K562 (cell line): Measurements from ENCODE around the gene BRSK1. TPM values are rescaled to one million over a fixed set of nuclear protein-coding genes. Genes with fewer than 3 reads are reported as not detected.

Source experiments
- ARID1B ChIP-seq: fragments of 450-650 bp; IDR thresholded peaks from 2 replicates; pipeline ENCODE4 v1.6.1; 2016; ENCODE audit warnings: antibody characterized with exemption, mild to moderate bottlenecking, inconsistent platforms
- DNMT1 ChIP-seq: fragments of 450-650 bp; IDR thresholded peaks from 2 replicates; pipeline ENCODE4 v1.6.1; 2016; ENCODE audit warnings: antibody characterized with exemption, mild to moderate bottlenecking
- ERF ChIP-seq: fragments of 450-650 bp; formaldehyde crosslinking; IDR thresholded peaks from 2 replicates; pipeline ENCODE4 v1.4.0; 2020; ENCODE audit warnings: mild to moderate bottlenecking, mixed read lengths
- EWSR1 ChIP-seq: fragments of 450-650 bp; IDR thresholded peaks from 2 replicates; pipeline ENCODE4 v1.6.1; 2018; ENCODE audit warnings: borderline replicate concordance, mild to moderate bottlenecking, low read depth, moderate library complexity; ENCODE audit not compliant: partially characterized antibody
- GATAD2A ChIP-seq: fragments of 450-650 bp; IDR thresholded peaks from 2 replicates; pipeline ENCODE4 v1.6.1; 2017
- GATAD2B ChIP-seq: fragments of 450-650 bp; IDR thresholded peaks from 2 replicates; pipeline ENCODE4 v1.6.1; 2017; ENCODE audit warnings: mild to moderate bottlenecking, borderline replicate concordance
- HDAC3 ChIP-seq: fragments of 450-650 bp; IDR thresholded peaks from 2 replicates; pipeline ENCODE4 v1.6.1; 2018; ENCODE audit warnings: borderline replicate concordance, mild to moderate bottlenecking, moderate library complexity; ENCODE audit not compliant: partially characterized antibody
- HIVEP1 ChIP-seq: fragments of 250-450 bp; sonication (Bioruptor Pico); IDR thresholded peaks from 2 replicates; pipeline ENCODE4 v1.4.0; 2020; ENCODE audit warnings: mild to moderate bottlenecking
- NR2C2 ChIP-seq, 2 experiments: fragments of 200-800 bp in 1 of 2; sonication (Bioruptor generic) in 1 of 2; sonication (generic) in 1 of 2; formaldehyde crosslinking in 1 of 2; IDR thresholded peaks; 2 replicates each; pipeline versions ENCODE4 v1.6.1 to v1.8.0; 2016 to 2022; ENCODE audit warnings: mild to moderate bottlenecking in 1 of 2, missing compliant biosample characterization in 1 of 2, missing genetic modification characterization in 1 of 2, missing genetic modification reagents in 1 of 2
- SIN3A ChIP-seq, 2 experiments: fragments of 150-350 bp in 1 of 2; IDR thresholded peaks; 2 replicates each; pipeline ENCODE4 v1.6.1; 2011 to 2016; ENCODE audit warnings: borderline replicate concordance in 2 of 2, low read depth in 2 of 2, low read length in 2 of 2, mild to moderate bottlenecking in 2 of 2, moderate library complexity in 2 of 2; ENCODE audit not compliant: control insufficient read depth in 1 of 2
- SRSF1 ChIP-seq: fragments of 200-400 bp; formaldehyde crosslinking; IDR thresholded peaks from 2 replicates; pipeline ENCODE4 v1.6.1; 2017; ENCODE audit warnings: mild to moderate bottlenecking, low read depth, low read length, moderate library complexity
- VEZF1 ChIP-seq: fragments of 200-800 bp; sonication (Bioruptor generic); IDR thresholded peaks from 2 replicates; pipeline ENCODE4 v1.6.1; 2017; ENCODE audit warnings: missing genetic modification characterization, missing compliant biosample characterization
- ZBTB7A ChIP-seq: IDR thresholded peaks from 2 replicates; pipeline ENCODE4 v1.6.1; 2011; ENCODE audit warnings: low read depth, mild to moderate bottlenecking, low read length, moderate library complexity, borderline replicate concordance; ENCODE audit not compliant: control insufficient read depth
- ZNF609 ChIP-seq: sonication (generic); formaldehyde crosslinking; IDR thresholded peaks from 2 replicates; pipeline ENCODE4 v1.8.1; 2023; ENCODE audit warnings: missing genetic modification reagents, mild to moderate bottlenecking, borderline replicate concordance
- ZZZ3 ChIP-seq: fragments of 450-650 bp; IDR thresholded peaks from 2 replicates; pipeline ENCODE4 v1.6.1; 2016; ENCODE audit warnings: antibody characterized with exemption, mild to moderate bottlenecking, moderate library complexity
- polyA plus RNA-seq, 8 experiments: library from polyadenylated mRNA; depleted of rRNA in 4 of 8; stranded (reverse) in 5 of 8; unstranded in 3 of 8; fragments of >200 nt; fragmentation: Nextera tagmentation in 2 of 8; fragmentation: Illumina TruSeq in 1 of 8; extraction: Ambion mirVana in 2 of 8; extraction: Trizol in 1 of 8; gene quantifications; 2 replicates each; pipeline versions ENCODE4 v1.2.1 to v1.2.3, GENCODE V29; 2011 to 2014; ENCODE audit warnings: inconsistent platforms in 1 of 8, missing spikeins in 1 of 8
- total RNA-seq, 7 experiments: library from RNA; depleted of rRNA in 6 of 7; stranded (reverse); fragments of >200 nt in 6 of 7; fragmentation: Illumina TruSeq in 2 of 7; extraction: Trizol in 2 of 7; gene quantifications; 2 replicates each; pipeline versions ENCODE4 v1.2.1 to v1.2.3, GENCODE V29; 2011 to 2021; ENCODE audit warnings: low replicate concordance in 1 of 7
- TF ChIP-seq, protein P1 (sequence below): fragments of 250-450 bp; sonication (Bioruptor Pico); IDR thresholded peaks from 2 replicates; pipeline ENCODE4 v1.4.0; 2020

BRSK1 gene
- total and polyA plus RNA-seq, 9 of the 15 experiments (the other 6 are each of a cell fraction or from before 2014, with no cell fraction given) = 1.7 to 9.3 (median 3.8) TPM; not detected in 2

- TF ChIP-seq, protein P1, sequence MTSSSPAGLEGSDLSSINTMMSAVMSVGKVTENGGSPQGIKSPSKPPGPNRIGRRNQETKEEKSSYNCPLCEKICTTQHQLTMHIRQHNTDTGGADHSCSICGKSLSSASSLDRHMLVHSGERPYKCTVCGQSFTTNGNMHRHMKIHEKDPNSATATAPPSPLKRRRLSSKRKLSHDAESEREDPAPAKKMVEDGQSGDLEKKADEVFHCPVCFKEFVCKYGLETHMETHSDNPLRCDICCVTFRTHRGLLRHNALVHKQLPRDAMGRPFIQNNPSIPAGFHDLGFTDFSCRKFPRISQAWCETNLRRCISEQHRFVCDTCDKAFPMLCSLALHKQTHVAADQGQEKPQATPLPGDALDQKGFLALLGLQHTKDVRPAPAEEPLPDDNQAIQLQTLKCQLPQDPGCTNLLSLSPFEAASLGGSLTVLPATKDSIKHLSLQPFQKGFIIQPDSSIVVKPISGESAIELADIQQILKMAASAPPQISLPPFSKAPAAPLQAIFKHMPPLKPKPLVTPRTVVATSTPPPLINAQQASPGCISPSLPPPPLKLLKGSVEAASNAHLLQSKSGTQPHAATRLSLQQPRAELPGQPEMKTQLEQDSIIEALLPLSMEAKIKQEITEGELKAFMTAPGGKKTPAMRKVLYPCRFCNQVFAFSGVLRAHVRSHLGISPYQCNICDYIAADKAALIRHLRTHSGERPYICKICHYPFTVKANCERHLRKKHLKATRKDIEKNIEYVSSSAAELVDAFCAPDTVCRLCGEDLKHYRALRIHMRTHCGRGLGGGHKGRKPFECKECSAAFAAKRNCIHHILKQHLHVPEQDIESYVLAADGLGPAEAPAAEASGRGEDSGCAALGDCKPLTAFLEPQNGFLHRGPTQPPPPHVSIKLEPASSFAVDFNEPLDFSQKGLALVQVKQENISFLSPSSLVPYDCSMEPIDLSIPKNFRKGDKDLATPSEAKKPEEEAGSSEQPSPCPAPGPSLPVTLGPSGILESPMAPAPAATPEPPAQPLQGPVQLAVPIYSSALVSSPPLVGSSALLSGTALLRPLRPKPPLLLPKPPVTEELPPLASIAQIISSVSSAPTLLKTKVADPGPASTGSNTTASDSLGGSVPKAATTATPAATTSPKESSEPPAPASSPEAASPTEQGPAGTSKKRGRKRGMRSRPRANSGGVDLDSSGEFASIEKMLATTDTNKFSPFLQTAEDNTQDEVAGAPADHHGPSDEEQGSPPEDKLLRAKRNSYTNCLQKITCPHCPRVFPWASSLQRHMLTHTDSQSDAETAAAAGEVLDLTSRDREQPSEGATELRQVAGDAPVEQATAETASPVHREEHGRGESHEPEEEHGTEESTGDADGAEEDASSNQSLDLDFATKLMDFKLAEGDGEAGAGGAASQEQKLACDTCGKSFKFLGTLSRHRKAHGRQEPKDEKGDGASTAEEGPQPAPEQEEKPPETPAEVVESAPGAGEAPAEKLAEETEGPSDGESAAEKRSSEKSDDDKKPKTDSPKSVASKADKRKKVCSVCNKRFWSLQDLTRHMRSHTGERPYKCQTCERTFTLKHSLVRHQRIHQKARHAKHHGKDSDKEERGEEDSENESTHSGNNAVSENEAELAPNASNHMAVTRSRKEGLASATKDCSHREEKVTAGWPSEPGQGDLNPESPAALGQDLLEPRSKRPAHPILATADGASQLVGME (CRISPR knock-in tag) = no peak
- TF ChIP-seq NR2C2 (CRISPR knock-in tag; IDR thresholded peaks at IDR 0.05) = no peak
- TF ChIP-seq NR2C2 (tag; IDR thresholded peaks at IDR 0.05) = no peak
- no peak for TF ChIP-seq DNMT1
- no peak for TF ChIP-seq SRSF1
- no peak for TF ChIP-seq ZZZ3
- no peak for TF ChIP-seq GATAD2A
- TF ChIP-seq EWSR1 = no peak
- TF ChIP-seq SIN3A (IDR thresholded peaks at IDR 0.05; ENCODE audit: borderline replicate concordance in 2 of 2, control insufficient read depth in 1 of 2, low read depth in 2 of 2, low read length in 2 of 2) = 0 out of 4 replicates have a peak, but pooled peaks of 1 of the 2 experiments have one; percentile 5
- TF ChIP-seq HIVEP1 (CRISPR knock-in tag) = no peak
- no peak for TF ChIP-seq ARID1B
- TF ChIP-seq GATAD2B = peak; percentile 83; the same call in 1 of the 2 replicates
- TF ChIP-seq VEZF1 (CRISPR knock-in tag) = 0 out of 2 replicates have a peak, but pooled peaks have one; percentile 11
- no peak for TF ChIP-seq ZNF609
- no peak; the same call in 1 of the 2 replicates for TF ChIP-seq ERF (CRISPR knock-in tag)
- TF ChIP-seq ZBTB7A = peak; percentile 61; the same call in 1 of the 2 replicates
- TF ChIP-seq HDAC3 = no peak
These were observed 25.3 kb upstream of the BRSK1 start (continued) for GRCh38 chr19:55258476-55258827.
